Adrenal gland (tissue), 12 donors: ENCODE measurements around the gene IMMP2L. TPM values are rescaled to one million over a fixed set of nuclear protein-coding genes. Genes with fewer than 3 reads are reported as not detected.

ENCODE experiments used
- DNase-seq, 7 donors: peaks; one replicate each; pipeline ENCODE4 v3.0.0-alpha.2; 2019 to 2020
- H3K27ac ChIP-seq, 5 donors: fragments of 200-600 bp; sonication (generic) in 4 of 5; 1 replicate in 3 of 5; 2 replicates in 2 of 5; pipeline versions ENCODE4 v1.5.1 to v1.8.0; 2016 to 2020; ENCODE audit warnings: mild to moderate bottlenecking in 1 of 5
- H3K27me3 ChIP-seq: fragments of 200-600 bp; 2 replicates; pipeline ENCODE4 v1.8.0; 2021
- H3K36me3 ChIP-seq, 2 donors: fragments of 200-600 bp; replicated peaks in 1 of 2; 1 replicate in 1 of 2; 2 replicates in 1 of 2; pipeline versions ENCODE4 v1.5.1 to v1.8.0; 2018 to 2022
- H3K4me1 ChIP-seq, 2 donors: fragments of 200-600 bp; replicated peaks in 1 of 2; 1 replicate in 1 of 2; 2 replicates in 1 of 2; pipeline versions ENCODE4 v1.5.1 to v1.8.0; 2018 to 2021
- H3K4me3 ChIP-seq, 4 donors: fragments of 200-600 bp; sonication (generic) in 3 of 4; one replicate each; pipeline ENCODE4 v1.5.1; 2016 to 2018
- H3K9me3 ChIP-seq, 3 donors: fragments of 200-600 bp; sonication (generic) in 1 of 3; replicated peaks in 1 of 3; 1 replicate in 2 of 3; 2 replicates in 1 of 3; pipeline versions ENCODE4 v1.5.1 to v1.8.0; 2016 to 2021
- POLR2A ChIP-seq, 2 donors: fragments of 450-650 bp; IDR thresholded peaks; one replicate each; pipeline ENCODE4 v1.6.1; 2017; ENCODE audit warnings: antibody characterized with exemption in 2 of 2, mild to moderate bottlenecking in 2 of 2, moderate library complexity in 1 of 2
- WGBS, 4 donors: extraction: QIAGEN DNeasy Blood & Tissue Kit in 2 of 4; methylation state at CpG; one replicate each; pipeline versions ENCODE4 v1.1.5 to v1.1.7; 2013 to 2017; 5-methylcytosine and 5-hydroxymethylcytosine counted together
- intact Hi-C, 2 donors: fragments of 100-400 bp; cut with DNase I; formaldehyde crosslinking; loops; one replicate each; pipeline versions ENCODE4 v1.14.1 to v1.15.0; 2022 to 2023
- polyA plus RNA-seq, 3 donors: library from polyadenylated mRNA; stranded (reverse); fragments of 200-250 nt in 2 of 3; fragments of 350-450 nt in 1 of 3; fragmentation: Illumina TruSeq in 1 of 3; extraction: RNeasy Lipid Tissue Mini Kit (QIAGEN cat#74804) in 1 of 3; gene quantifications; one replicate each; pipeline ENCODE4 v1.2.3, GENCODE V29; 2013 to 2014
- total RNA-seq, 9 donors: library from RNA; depleted of rRNA in 4 of 9; stranded (reverse); fragments of >200 nt in 4 of 9; fragments of 120-200 nt in 1 of 9; fragmentation: NEBNext Ultra II Directional in 1 of 9; extraction: Animal tissue kit (Norgen Biotek cat#: 25700) in 1 of 9; gene quantifications; one replicate each; pipeline versions ENCODE4 v1.1.0 to v1.2.4, GENCODE V29; 2013 to 2023
- TF ChIP-seq, protein P1 (sequence below), 6 experiments: fragments of 450-650 bp in 4 of 6; fragments of 200-600 bp in 2 of 6; sonication (generic) in 1 of 6; IDR thresholded peaks; 1 replicate in 5 of 6; 2 replicates in 1 of 6; pipeline versions ENCODE4 v1.5.1 to v1.8.0; 2016 to 2021; ENCODE audit warnings: antibody characterized with exemption in 6 of 6, mild to moderate bottlenecking in 2 of 6, moderate library complexity in 1 of 6
- donor health status: healthy with polysubstance abuse.
- donor health status: Bipolar disorder and iron deficiency.
- donor health status: DM: yes; HTN: yes; CAD: no.
- donor health status: DM: no; HTN: no; CAD: no.
- donor health status: DM: no; HTN: no; CAD: no.
- donor health status: DM: yes; HTN: yes; CAD: no.

Gene IMMP2L
- total and polyA plus RNA-seq, 12 donors = 13.4 to 34.1 (median 25.3) TPM

- no peaks in the 10 kb centered on the region for H3K9me3 ChIP-seq
- no peak for DNase-seq
- H3K27ac ChIP-seq = no peak overlapping the region
- intact Hi-C loops = no loop called here
- no peaks in the 10 kb centered on the region for H3K27me3 ChIP-seq
- TF ChIP-seq POLR2A (IDR thresholded peaks at IDR 0.05) = no peak
- TF ChIP-seq, protein P1, sequence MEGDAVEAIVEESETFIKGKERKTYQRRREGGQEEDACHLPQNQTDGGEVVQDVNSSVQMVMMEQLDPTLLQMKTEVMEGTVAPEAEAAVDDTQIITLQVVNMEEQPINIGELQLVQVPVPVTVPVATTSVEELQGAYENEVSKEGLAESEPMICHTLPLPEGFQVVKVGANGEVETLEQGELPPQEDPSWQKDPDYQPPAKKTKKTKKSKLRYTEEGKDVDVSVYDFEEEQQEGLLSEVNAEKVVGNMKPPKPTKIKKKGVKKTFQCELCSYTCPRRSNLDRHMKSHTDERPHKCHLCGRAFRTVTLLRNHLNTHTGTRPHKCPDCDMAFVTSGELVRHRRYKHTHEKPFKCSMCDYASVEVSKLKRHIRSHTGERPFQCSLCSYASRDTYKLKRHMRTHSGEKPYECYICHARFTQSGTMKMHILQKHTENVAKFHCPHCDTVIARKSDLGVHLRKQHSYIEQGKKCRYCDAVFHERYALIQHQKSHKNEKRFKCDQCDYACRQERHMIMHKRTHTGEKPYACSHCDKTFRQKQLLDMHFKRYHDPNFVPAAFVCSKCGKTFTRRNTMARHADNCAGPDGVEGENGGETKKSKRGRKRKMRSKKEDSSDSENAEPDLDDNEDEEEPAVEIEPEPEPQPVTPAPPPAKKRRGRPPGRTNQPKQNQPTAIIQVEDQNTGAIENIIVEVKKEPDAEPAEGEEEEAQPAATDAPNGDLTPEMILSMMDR (IDR thresholded peaks at IDR 0.05) = no peak
- 67 to 84% (median 73%) methylated on average over 3 of the region's 3 CpGs for WGBS, 4 donors
- H3K4me3 ChIP-seq = no peak overlapping the region
- H3K4me1 ChIP-seq = no peaks in the 10 kb centered on the region
- no peaks in the 10 kb centered on the region for H3K36me3 ChIP-seq
Observed at GRCh38 chr7:110983822-110984456, 578.4 kb downstream of the IMMP2L start.

- Histone ChIP-seq H3K27ac (no peak overlapping the region), H3K4me3 (no peak overlapping the region), H3K36me3 (no peaks in the 10 kb centered on the region), H3K9me3 (peaks cover 0 to 5% (median 0%) of the 10 kb centered on the region in 3 donors), H3K27me3 (no peaks in the 10 kb centered on the region), H3K4me1 (no peaks in the 10 kb centered on the region)
- intact Hi-C loops = no loop called here
- no peak for TF ChIP-seq POLR2A (IDR thresholded peaks at IDR 0.05)
- TF ChIP-seq, protein P1 (IDR thresholded peaks at IDR 0.05) = no peak
- DNase-seq = no peak
- 93 to 97% (median 95%) methylated on average over 4 of the region's 4 CpGs for WGBS, 4 donors
Observed at GRCh38 chr7:110977127-110977737, 585.1 kb downstream of the IMMP2L start.

DNA sequence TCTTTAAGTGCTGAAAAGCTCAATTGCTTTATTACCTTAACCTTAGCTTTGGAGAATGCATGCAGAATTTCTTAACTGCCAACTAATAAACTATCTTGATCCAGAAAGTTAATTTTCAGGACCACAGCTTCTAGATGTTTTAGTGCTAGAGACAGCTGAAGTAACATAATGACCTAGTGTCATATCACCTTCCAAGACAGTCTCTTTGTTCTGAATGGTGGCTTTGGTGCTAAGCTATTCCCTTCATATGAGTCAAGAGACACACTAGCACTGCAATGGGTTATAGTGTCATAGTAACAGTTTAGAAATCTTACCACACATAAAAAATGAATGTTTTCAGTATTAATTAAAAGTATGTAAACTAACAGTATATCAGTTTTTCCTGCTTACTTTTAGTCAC, 586.8 kb downstream of the IMMP2L start:
- Histone ChIP-seq H3K9me3 (peaks cover 0 to 5% (median 0%) of the 10 kb centered on the region in 3 donors), H3K27me3 (no peaks in the 10 kb centered on the region), H3K4me1 (no peaks in the 10 kb centered on the region), H3K27ac (no peak overlapping the region), H3K4me3 (no peak overlapping the region), H3K36me3 (no peaks in the 10 kb centered on the region)
- TF ChIP-seq POLR2A (IDR thresholded peaks at IDR 0.05) = no peak
- TF ChIP-seq, protein P1 (IDR thresholded peaks at IDR 0.05) = no peak
- DNase-seq = no peak
- intact Hi-C loops = no loop called here

DNA sequence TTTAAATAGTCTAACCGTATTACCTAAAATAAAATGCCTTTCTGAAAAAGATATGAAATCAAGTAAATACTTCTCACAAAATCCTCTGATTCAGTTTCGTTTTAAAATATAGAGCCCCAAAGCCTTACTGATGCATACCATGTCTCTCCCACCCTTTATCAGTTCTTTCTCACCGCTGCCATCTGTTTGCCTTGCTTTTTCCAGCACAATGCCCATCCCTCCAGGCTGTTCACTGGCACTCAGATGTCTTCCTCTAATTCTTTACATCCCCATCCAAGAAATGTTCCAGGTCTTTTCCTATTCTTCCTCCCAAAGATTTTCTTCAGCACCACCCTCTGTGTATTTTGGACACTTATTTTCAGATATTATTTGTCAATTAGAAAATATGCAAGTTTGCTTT, 587.9 kb downstream of the IMMP2L start:
- H3K36me3 ChIP-seq = no peaks in the 10 kb centered on the region
- H3K27ac ChIP-seq = no peak overlapping the region
- no peak for TF ChIP-seq POLR2A (IDR thresholded peaks at IDR 0.05)
- intact Hi-C loops = no loop called here
- no peak for DNase-seq
- H3K27me3 ChIP-seq = no peaks in the 10 kb centered on the region
- H3K4me3 ChIP-seq = no peak overlapping the region
- 85 to 97% (median 90%) methylated on average over 3 of the region's 3 CpGs for WGBS, 4 donors
- peaks cover 0 to 5% (median 0%) of the 10 kb centered on the region in 3 donors for H3K9me3 ChIP-seq
- H3K4me1 ChIP-seq = no peaks in the 10 kb centered on the region
